K562 (cell line): Measurements from ENCODE around the gene CAPZB. TPM values are rescaled to one million over a fixed set of nuclear protein-coding genes. Genes with fewer than 3 reads are reported as not detected.

Source experiments
- ARNT ChIP-seq, 2 experiments: fragments of 450-650 bp; IDR thresholded peaks; 2 replicates each; pipeline ENCODE4 v1.6.1; 2016; ENCODE audit warnings: mild to moderate bottlenecking in 1 of 2
- DIDO1 ChIP-seq: fragments of 450-650 bp; IDR thresholded peaks from 2 replicates; pipeline ENCODE4 v1.6.1; 2016; ENCODE audit warnings: low read depth, missing biosample characterization, missing genetic modification characterization
- DMBX1 ChIP-seq: fragments of 250-450 bp; sonication (Bioruptor Pico); IDR thresholded peaks from 2 replicates; pipeline ENCODE4 v1.8.0; 2022; ENCODE audit warnings: inconsistent platforms, mild to moderate bottlenecking, moderate library complexity, borderline replicate concordance
- GATAD2B ChIP-seq: fragments of 450-650 bp; IDR thresholded peaks from 2 replicates; pipeline ENCODE4 v1.6.1; 2017; ENCODE audit warnings: mild to moderate bottlenecking, borderline replicate concordance
- HOXB6 ChIP-seq: fragments of 250-450 bp; sonication (Bioruptor Pico); IDR thresholded peaks from 2 replicates; pipeline ENCODE4 v1.5.1; 2022; ENCODE audit warnings: mild to moderate bottlenecking, borderline replicate concordance
- IRF2 ChIP-seq: sonication (generic); formaldehyde crosslinking; IDR thresholded peaks from 2 replicates; pipeline ENCODE4 v1.8.1; 2022; ENCODE audit warnings: mild to moderate bottlenecking, missing genetic modification reagents
- L3MBTL2 ChIP-seq: fragments of 450-650 bp; IDR thresholded peaks from 2 replicates; pipeline ENCODE4 v1.6.1; 2016; ENCODE audit warnings: mild to moderate bottlenecking, moderate library complexity
- NELFE ChIP-seq: IDR thresholded peaks from 2 replicates; pipeline ENCODE4 v1.6.1; 2011; ENCODE audit warnings: mild to moderate bottlenecking; ENCODE audit not compliant: insufficient read depth, insufficient read length
- NFRKB ChIP-seq: fragments of 450-650 bp; IDR thresholded peaks from 2 replicates; pipeline ENCODE4 v1.6.1; 2016; ENCODE audit warnings: low read depth
- POLR3A ChIP-seq: IDR thresholded peaks from 2 replicates; pipeline ENCODE4 v1.6.1; 2011; ENCODE audit warnings: borderline replicate concordance, mild to moderate bottlenecking, moderate library complexity; ENCODE audit not compliant: insufficient read length, insufficient read depth; ENCODE audit errors: extremely low read depth
- RBBP5 ChIP-seq: fragments of 200-600 bp; sonication (generic); IDR thresholded peaks from 2 replicates; pipeline ENCODE4 v1.6.1; 2012; ENCODE audit warnings: borderline replicate concordance, mild to moderate bottlenecking, low read length, control low read depth, inconsistent platforms; ENCODE audit not compliant: insufficient read depth, poor library complexity, severe bottlenecking
- TAF9B ChIP-seq: fragments of 450-650 bp; IDR thresholded peaks from 2 replicates; pipeline ENCODE4 v1.6.1; 2018; ENCODE audit warnings: mild to moderate bottlenecking; ENCODE audit not compliant: partially characterized antibody
- U2AF1 ChIP-seq: fragments of 200-400 bp; formaldehyde crosslinking; optimal IDR thresholded peaks from 2 replicates; pipeline ENCODE3; 2017; ENCODE audit warnings: mild to moderate bottlenecking, low read depth, low read length, moderate library complexity
- YY1 ChIP-seq, 3 experiments: IDR thresholded peaks; 2 replicates each; pipeline ENCODE4 v1.6.1; 2011; ENCODE audit warnings: low read length in 2 of 3, mild to moderate bottlenecking in 2 of 3, moderate library complexity in 2 of 3, borderline replicate concordance in 1 of 3, control low read depth in 1 of 3, low read depth in 1 of 3; ENCODE audit not compliant: insufficient read depth in 3 of 3, insufficient replicate concordance in 2 of 3, control insufficient read depth in 1 of 3, insufficient read length in 1 of 3; ENCODE audit errors: extremely low read depth in 1 of 3
- ZBTB7A ChIP-seq: IDR thresholded peaks from 2 replicates; pipeline ENCODE4 v1.6.1; 2011; ENCODE audit warnings: low read depth, mild to moderate bottlenecking, low read length, moderate library complexity, borderline replicate concordance; ENCODE audit not compliant: control insufficient read depth
- ZFP30 ChIP-seq: fragments of 250-450 bp; sonication (Bioruptor Pico); IDR thresholded peaks from 2 replicates; pipeline ENCODE4 v1.8.0; 2022; ENCODE audit warnings: moderate library complexity, mild to moderate bottlenecking, inconsistent platforms, borderline replicate concordance
- ZNF184 ChIP-seq: sonication (generic); formaldehyde crosslinking; IDR thresholded peaks from 2 replicates; pipeline ENCODE4 v1.5.0; 2020; ENCODE audit warnings: missing genetic modification reagents
- ZNF232 ChIP-seq: sonication (generic); formaldehyde crosslinking; IDR thresholded peaks from 2 replicates; pipeline ENCODE4 v1.8.0; 2022; ENCODE audit warnings: mild to moderate bottlenecking, missing genetic modification reagents
- ZNF436 ChIP-seq: fragments of 250-450, 450-650 bp; sonication (Bioruptor Pico); formaldehyde crosslinking; IDR thresholded peaks from 2 replicates; pipeline ENCODE4 v1.7.0; 2020; ENCODE audit warnings: mild to moderate bottlenecking
- ZNF79 ChIP-seq: fragments of 250-450 bp; sonication (Bioruptor Pico); IDR thresholded peaks from 2 replicates; pipeline ENCODE4 v1.4.0; 2020; ENCODE audit warnings: low read depth, mild to moderate bottlenecking, moderate library complexity
- polyA plus RNA-seq, 8 experiments: library from polyadenylated mRNA; depleted of rRNA in 4 of 8; stranded (reverse) in 5 of 8; unstranded in 3 of 8; fragments of >200 nt; fragmentation: Nextera tagmentation in 2 of 8; fragmentation: Illumina TruSeq in 1 of 8; extraction: Ambion mirVana in 2 of 8; extraction: Trizol in 1 of 8; gene quantifications; 2 replicates each; pipeline versions ENCODE4 v1.2.1 to v1.2.3, GENCODE V29; 2011 to 2014; ENCODE audit warnings: inconsistent platforms in 1 of 8, missing spikeins in 1 of 8
- total RNA-seq, 7 experiments: library from RNA; depleted of rRNA in 6 of 7; stranded (reverse); fragments of >200 nt in 6 of 7; fragmentation: Illumina TruSeq in 2 of 7; extraction: Trizol in 2 of 7; gene quantifications; 2 replicates each; pipeline versions ENCODE4 v1.2.1 to v1.2.3, GENCODE V29; 2011 to 2021; ENCODE audit warnings: low replicate concordance in 1 of 7
- TF ChIP-seq, protein P1 (sequence below): fragments of 450-650 bp; formaldehyde crosslinking; IDR thresholded peaks from 2 replicates; pipeline ENCODE4 v1.4.0; 2020; ENCODE audit warnings: mild to moderate bottlenecking
- TF ChIP-seq, protein P2 (sequence below): fragments of 250-450 bp; sonication (Bioruptor Pico); IDR thresholded peaks from 2 replicates; pipeline ENCODE4 v1.8.0; 2021; ENCODE audit warnings: moderate library complexity, mild to moderate bottlenecking, inconsistent platforms
- TF ChIP-seq, protein P3 (sequence below): fragments of 250-450 bp; sonication (Bioruptor Pico); IDR thresholded peaks from 2 replicates; pipeline ENCODE4 v1.8.0; 2022; ENCODE audit warnings: inconsistent platforms, mild to moderate bottlenecking, moderate library complexity, borderline replicate concordance
- TF ChIP-seq, protein P4 (sequence below): sonication (generic); formaldehyde crosslinking; IDR thresholded peaks from 2 replicates; pipeline ENCODE4 v1.8.0; 2023; ENCODE audit warnings: mild to moderate bottlenecking, missing genetic modification reagents

Gene CAPZB
- total and polyA plus RNA-seq, 9 of the 15 experiments (the other 6 are each of a cell fraction or from before 2014, with no cell fraction given), result 57.6 to 297 (median 125) TPM

DNA sequence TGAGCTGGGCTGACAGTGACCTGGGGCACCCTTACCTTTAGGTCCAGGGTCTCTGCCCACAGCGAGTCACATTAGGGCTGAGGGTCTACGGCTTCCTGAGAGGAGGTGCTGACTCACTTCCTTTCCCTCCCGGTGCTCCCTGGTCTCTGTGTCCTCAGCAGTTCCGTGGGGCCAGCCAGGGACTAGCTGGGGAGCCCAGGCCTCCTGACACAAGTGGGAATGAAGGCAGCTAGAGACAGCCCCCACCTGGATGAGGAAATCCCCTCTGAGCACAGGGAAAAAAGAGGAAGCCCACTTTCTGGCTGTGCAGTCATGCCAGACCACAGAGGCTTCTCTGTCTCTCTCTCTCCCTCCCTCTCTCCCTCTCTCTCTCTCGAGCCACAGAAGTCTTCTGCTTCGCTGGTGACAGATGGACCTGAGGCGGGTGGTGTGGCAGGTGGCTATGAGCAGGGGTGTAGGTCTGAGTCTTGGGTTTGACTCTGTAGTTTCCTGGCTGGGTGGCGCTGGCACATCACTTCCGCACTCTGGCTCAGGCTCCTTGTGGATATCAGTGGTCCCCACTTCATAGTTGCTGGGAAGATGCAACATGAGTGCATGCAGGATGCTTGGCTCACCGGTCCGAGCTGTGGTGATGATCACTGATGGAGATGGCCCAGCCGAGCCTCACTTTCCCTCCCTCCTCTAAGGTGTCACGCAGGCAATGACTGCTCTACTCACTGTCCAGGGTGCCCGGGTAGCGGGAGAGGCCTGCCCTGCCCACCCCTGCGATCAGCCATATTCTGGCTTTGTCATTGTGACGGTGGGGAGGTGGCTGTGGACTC is 169.8 kb downstream of the CAPZB start (continued):
- TF ChIP-seq, protein P1, sequence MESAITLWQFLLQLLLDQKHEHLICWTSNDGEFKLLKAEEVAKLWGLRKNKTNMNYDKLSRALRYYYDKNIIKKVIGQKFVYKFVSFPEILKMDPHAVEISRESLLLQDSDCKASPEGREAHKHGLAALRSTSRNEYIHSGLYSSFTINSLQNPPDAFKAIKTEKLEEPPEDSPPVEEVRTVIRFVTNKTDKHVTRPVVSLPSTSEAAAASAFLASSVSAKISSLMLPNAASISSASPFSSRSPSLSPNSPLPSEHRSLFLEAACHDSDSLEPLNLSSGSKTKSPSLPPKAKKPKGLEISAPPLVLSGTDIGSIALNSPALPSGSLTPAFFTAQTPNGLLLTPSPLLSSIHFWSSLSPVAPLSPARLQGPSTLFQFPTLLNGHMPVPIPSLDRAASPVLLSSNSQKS (CRISPR knock-in tag), result no peak
- TF ChIP-seq U2AF1 (no peak), ZNF232 (CRISPR knock-in tag) (no peak), ARNT (IDR thresholded peaks at IDR 0.05) (no peak), GATAD2B (no peak), TAF9B (no peak), YY1 (IDR thresholded peaks at IDR 0.05; ENCODE audit: borderline replicate concordance in 1 of 3, control insufficient read depth in 1 of 3, extremely low read depth in 1 of 3, insufficient read depth in 3 of 3, insufficient read length in 1 of 3, insufficient replicate concordance in 2 of 3, low read depth in 1 of 3, low read length in 2 of 3) (no peak), ZNF79 (no peak), DMBX1 (CRISPR knock-in tag) (peak; percentile 57; the same call in 1 of the 2 replicates), ZFP30 (CRISPR knock-in tag) (no peak), IRF2 (CRISPR knock-in tag) (no peak), RBBP5 (no peak), HOXB6 (CRISPR knock-in tag) (no peak), ZBTB7A (peak; percentile 60; the same call in 1 of the 2 replicates), L3MBTL2 (no peak; the same call in 1 of the 2 replicates), NELFE (no peak), POLR3A (no peak), ZNF436 (CRISPR knock-in tag) (no peak), ZNF184 (no peak), NFRKB (no peak), DIDO1 (no peak)
- TF ChIP-seq, protein P2, sequence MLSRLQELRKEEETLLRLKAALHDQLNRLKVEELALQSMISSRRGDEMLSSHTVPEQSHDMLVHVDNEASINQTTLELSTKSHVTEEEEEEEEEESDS, result no peak
- TF ChIP-seq, protein P3, sequence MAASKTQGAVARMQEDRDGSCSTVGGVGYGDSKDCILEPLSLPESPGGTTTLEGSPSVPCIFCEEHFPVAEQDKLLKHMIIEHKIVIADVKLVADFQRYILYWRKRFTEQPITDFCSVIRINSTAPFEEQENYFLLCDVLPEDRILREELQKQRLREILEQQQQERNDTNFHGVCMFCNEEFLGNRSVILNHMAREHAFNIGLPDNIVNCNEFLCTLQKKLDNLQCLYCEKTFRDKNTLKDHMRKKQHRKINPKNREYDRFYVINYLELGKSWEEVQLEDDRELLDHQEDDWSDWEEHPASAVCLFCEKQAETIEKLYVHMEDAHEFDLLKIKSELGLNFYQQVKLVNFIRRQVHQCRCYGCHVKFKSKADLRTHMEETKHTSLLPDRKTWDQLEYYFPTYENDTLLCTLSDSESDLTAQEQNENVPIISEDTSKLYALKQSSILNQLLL, result no peak
- TF ChIP-seq, protein P4, sequence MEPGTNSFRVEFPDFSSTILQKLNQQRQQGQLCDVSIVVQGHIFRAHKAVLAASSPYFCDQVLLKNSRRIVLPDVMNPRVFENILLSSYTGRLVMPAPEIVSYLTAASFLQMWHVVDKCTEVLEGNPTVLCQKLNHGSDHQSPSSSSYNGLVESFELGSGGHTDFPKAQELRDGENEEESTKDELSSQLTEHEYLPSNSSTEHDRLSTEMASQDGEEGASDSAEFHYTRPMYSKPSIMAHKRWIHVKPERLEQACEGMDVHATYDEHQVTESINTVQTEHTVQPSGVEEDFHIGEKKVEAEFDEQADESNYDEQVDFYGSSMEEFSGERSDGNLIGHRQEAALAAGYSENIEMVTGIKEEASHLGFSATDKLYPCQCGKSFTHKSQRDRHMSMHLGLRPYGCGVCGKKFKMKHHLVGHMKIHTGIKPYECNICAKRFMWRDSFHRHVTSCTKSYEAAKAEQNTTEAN, result no peak
